HG03460 (cell line): ENCODE data around the gene TRIM47.
"Not testable (repeated sequence)": the region's sequence is repeated elsewhere in the genome, so short reads cannot be mapped to it uniquely, and the experiment has no call there.

Experiments
- ATAC-seq: cut with Tn5 transposase; IDR thresholded peaks from one replicate; pipeline ENCODE4 v1.9.1; 2021; ENCODE audit not compliant: unreplicated experiment

Gene TRIM47

DNA sequence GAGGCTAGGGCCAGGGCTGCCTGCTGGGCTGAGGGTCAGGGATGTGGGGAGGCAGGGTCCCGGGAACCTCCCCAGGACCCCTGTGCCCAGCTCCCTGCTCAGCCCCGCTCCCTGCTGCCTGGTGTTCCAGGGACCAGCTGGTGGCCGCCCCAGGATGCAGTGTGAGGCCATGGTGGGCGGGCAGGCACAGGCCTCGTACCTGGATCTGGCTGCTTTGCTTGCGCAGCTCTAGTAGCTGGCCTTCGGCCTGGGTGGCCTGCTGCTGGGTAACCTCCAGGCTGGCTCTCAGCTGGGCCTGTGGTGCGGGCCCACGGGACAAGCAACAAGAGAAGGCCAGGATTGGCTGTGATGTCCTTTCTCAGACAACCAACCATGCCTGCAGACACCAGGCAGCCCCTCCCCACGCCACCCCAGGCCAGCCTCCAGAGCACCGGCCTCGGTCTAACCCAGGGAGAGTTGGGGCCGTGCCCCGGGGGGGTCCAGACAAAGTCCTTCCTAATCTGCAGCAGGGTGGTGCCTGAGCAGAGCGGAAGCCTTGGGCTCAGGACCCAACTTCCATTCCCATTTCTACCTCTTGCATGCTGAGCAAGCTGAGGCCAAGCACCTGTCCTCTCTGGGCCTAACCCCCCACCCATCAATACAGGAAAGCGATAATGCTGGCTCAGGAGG lies 14.3 kb upstream of the TRIM47 start:
- ATAC-seq: no peak

- ATAC-seq: no peak
Observed at GRCh38 chr17:75891605-75892555, 13.5 kb upstream of the TRIM47 start.

DNA sequence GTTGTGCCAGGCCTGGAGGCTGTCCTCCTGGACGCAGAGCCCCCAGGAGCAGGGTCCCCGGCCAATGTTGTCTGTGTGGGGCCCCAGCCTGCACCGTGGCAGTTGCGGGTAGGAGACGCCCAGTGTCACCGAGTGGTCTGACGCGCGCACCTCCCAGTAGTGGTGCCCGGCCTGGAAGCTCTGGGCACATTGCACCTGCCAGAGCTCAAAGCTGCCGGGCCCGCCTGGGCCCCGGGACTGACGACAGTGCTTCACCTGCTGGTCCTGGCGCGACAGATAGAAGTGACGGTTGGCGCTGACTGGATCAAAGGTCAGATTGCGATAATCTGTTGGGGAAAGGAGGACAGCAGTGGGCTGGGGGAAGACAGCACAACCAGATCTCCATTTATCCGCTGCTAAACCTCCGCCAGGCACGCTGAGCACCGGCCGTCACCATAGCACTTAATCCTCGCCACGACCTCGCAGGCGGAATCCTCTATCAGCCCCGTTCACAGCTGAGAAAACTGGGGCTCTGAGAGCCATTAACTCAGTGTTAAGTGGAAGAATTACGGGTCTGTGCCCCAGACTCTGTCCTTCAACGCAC lies 12.7 kb upstream of the TRIM47 start:
- ATAC-seq: no peak

GRCh38 chr17:75889454-75889853 lies 11.1 kb upstream of the TRIM47 start:
- ATAC-seq: no peak

- no peak for ATAC-seq
Observed at GRCh38 chr17:75888484-75888883, 10.1 kb upstream of the TRIM47 start.

- ATAC-seq: not testable (repeated sequence)
Observed at GRCh38 chr17:75885860-75886259, 7.5 kb upstream of the TRIM47 start.

DNA sequence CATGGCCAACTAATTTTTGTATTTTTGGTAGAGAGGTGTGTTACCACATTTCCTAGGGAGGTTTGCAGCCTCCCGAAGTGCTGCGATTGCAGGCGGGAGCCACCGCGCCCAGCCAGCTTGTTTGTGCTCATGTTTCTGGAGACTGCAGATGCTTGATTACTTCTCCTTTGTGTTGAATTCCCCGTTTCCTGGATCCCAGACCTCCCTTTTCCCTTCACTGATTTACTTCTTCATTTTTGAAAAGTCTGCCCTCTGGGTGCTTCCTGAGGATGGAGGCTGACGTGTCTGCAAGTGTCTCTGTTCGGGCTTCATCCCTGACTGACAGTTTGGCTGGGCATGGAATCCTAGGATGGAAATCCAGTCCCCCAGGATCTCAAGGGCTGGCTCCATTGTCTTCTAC lies 7.0 kb upstream of the TRIM47 start:
- no peak for ATAC-seq

GRCh38 chr17:75881678-75882454 lies 3.5 kb upstream of the TRIM47 start:
- no peak for ATAC-seq

DNA sequence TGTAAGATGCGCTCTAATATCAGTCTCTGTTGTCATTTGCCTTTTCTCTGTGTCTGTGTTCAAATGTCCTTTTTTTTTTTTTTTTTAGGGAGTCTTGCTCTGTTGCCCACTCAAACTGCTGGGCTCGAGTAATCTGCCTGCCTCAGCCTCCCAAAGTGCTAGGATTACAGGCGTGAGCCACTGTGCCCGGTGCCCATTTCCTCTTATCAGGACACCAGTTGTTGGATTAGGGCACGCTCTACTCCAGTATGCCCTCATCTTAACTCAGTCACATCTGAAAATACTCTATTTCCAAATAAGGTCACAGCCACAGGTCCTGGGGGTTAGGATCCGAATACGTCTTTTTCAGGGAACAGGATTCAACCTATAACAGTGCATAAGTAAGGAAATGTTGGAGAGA lies 1.9 kb upstream of the TRIM47 start:
- ATAC-seq: no peak

DNA sequence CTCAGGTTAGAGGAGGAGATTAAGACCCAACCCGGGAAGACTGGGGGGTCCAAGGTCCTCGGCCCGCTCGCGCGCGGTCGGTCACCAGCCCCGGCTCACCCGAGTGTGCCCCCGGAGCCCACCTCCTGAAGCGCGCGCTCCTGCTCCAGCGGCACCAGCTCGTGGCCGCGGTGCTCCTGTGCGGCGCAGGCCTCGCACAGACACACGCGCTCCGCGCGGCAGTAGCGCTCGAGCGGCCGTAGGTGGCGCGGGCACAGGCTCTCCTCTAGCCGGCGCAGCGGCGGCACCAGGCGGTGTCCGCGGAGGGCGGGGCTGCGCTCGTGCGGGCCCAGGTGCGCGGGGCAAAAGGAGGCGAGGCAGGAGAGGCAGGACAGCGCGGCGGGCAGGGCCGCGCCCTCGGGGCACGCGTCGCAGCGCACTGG lies 618 bp downstream of the TRIM47 start:
- peak; percentile 51 for ATAC-seq

DNA sequence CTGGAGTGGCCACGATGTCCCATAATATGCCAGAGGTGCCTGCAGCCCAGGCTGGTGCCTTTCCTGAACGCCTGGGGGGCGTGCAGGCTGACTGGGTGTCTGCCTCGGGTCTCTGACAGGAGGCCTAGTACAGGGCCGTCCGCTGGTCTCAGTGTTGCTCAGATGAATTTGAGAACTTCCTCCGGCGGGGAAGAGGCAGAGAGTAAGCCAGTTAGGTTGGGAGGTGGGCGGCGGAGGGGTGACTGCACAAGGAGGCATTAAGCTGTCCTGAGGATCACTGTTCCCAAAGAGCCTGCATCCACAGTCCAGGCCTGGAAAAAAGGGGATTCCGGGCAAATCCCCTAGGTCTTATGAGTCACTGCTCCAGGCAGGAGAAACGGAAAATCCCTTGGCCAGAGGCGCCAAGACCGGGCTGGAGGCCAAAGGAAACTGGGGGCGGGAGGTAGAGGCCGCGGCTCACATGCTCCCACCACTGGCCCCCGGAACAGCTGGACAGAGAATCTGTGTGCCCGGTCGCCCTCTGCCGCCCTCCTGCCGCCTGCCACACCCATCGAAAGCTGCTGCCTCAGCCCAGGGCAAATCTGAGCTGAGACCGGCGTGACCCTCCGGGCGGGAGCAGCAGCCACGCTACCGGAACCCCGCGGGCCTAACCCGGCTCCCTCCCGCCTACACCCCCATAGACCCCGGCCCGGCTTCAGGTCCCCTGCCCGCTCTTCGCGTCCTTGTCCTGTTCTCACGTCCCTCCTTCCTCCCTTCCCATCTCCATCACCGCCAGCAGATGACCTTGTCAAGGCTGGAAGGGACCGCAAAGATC lies 1.2 kb downstream of the TRIM47 start:
- no peak for ATAC-seq

DNA sequence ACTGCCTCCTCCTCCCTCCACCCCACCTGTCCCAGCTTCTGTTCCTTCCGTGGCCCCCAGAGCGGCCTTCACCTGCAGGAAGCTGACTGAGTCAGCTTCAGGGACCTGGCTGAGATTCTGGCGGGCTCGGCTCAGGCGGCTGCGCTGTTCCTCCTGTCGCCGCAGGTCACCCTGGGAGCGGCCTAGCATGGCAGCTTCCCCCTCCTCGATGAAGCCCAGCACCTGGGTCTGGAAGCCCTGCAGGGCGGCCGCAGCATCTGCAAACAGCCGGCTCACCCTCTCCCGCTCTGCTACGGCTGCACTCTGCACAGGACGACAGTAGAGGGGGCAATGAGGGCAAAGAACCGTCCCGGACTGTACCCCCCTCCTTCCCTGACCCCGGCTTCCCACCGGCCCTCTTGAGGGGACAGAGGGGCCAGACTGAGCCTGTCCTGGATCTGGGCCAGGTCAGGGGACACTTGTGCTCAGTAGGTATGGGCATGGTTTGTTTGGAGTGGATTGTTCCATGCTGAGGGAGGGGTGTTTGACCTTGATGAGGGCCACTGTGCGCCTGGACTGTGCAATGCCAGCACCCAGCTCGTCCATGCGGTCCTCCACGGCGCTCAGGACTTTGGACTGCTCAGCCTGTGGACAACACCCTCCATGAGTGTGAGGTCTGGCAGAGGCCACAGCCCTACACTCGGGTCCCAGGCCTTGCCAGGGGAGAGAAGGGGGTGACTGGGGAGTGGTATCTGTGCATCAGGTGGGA lies 2.0 kb downstream of the TRIM47 start:
- no peak for ATAC-seq

- ATAC-seq: no peak
Observed at GRCh38 chr17:75875940-75876189, 2.5 kb downstream of the TRIM47 start.

GRCh38 chr17:75875182-75875939 lies 3.0 kb downstream of the TRIM47 start:
- ATAC-seq: no peak

GRCh38 chr17:75874323-75875181 lies 3.8 kb downstream of the TRIM47 start:
- no peak for ATAC-seq

DNA sequence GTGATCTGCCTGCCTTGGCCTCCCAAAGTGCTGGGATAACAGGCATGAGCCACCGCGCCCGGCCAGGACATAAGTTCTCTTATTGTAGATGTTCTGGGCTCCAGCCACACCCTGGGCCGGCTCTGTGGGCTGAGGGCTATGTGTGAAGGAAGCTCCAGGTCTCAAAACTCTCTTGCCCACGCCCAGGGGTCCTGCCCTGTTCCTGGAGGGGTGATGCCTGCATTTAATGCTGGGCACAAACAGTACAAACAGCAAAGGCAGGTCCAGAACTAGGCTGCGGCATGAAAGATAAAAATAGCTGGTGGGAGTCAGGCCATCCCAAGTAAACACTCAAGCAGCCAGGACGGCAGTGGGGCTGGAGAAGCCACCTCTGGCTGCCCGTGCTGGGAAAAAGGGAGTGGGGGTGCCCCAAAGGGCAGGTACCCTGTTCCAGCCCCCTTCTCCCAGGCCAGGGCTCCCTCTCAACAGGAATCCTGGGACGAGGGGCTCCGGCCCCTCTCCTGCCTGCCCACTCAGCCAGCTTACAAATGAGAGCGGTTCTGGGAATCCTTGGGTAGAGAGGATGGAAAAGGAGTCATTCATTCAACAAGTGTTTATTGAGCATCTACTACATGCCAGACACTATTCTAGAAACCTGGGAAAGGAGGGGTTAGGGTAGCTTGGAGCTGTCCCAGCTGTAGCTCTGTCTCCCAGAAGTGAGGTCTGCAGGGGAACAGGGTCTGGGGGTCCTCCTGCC lies 4.6 kb downstream of the TRIM47 start:
- ATAC-seq: no peak
